HepG2 (cell line): ENCODE results near the gene SRF. TPM values are rescaled to one million over a fixed set of nuclear protein-coding genes. Genes with fewer than 3 reads are reported as not detected.
A peak's percentile ranks its signal among the peaks of the same experiment; 100 is the strongest.

Source experiments
- DZIP1 ChIP-seq: sonication (generic); formaldehyde crosslinking; IDR thresholded peaks from 2 replicates; pipeline ENCODE4 v1.5.0; 2020; ENCODE audit warnings: mild to moderate bottlenecking, missing genetic modification reagents
- GPBP1L1 ChIP-seq: sonication (generic); formaldehyde crosslinking; IDR thresholded peaks from 2 replicates; pipeline ENCODE4 v1.5.0; 2020; ENCODE audit warnings: mild to moderate bottlenecking, missing genetic modification reagents
- GPN1 ChIP-seq: sonication (generic); formaldehyde crosslinking; IDR thresholded peaks from 2 replicates; pipeline ENCODE4 v1.5.1; 2020; ENCODE audit warnings: missing genetic modification reagents, borderline replicate concordance
- GZF1 ChIP-seq: sonication (generic); formaldehyde crosslinking; IDR thresholded peaks from 2 replicates; pipeline ENCODE4 v1.5.1; 2020; ENCODE audit warnings: mild to moderate bottlenecking, missing genetic modification reagents
- JUND ChIP-seq: sonication (generic); formaldehyde crosslinking; IDR thresholded peaks from 2 replicates; pipeline ENCODE4 v1.8.0; 2022; ENCODE audit warnings: mild to moderate bottlenecking, missing genetic modification reagents
- KMT2A ChIP-seq: sonication (generic); formaldehyde crosslinking; IDR thresholded peaks from 2 replicates; pipeline ENCODE4 v1.4.0; 2020; ENCODE audit warnings: missing genetic modification reagents
- MEF2D ChIP-seq: sonication (generic); formaldehyde crosslinking; IDR thresholded peaks from 2 replicates; pipeline ENCODE4 v1.5.1; 2020; ENCODE audit warnings: mild to moderate bottlenecking, missing genetic modification reagents
- MYPOP ChIP-seq: sonication (generic); formaldehyde crosslinking; IDR thresholded peaks from 2 replicates; pipeline ENCODE4 v1.8.1; 2023; ENCODE audit warnings: mild to moderate bottlenecking, moderate library complexity, missing genetic modification reagents
- NFIB ChIP-seq: sonication (generic); formaldehyde crosslinking; IDR thresholded peaks from 2 replicates; pipeline ENCODE4 v1.9.0; 2021; ENCODE audit warnings: missing genetic modification reagents, mild to moderate bottlenecking, borderline replicate concordance
- PATZ1 ChIP-seq: sonication (generic); formaldehyde crosslinking; IDR thresholded peaks from 2 replicates; pipeline ENCODE4 v1.4.0; 2020; ENCODE audit warnings: missing genetic modification reagents
- TCF12 ChIP-seq, 2 experiments: fragments of 450-650 bp in 1 of 2; sonication (generic) in 1 of 2; formaldehyde crosslinking in 1 of 2; IDR thresholded peaks; 2 replicates each; pipeline versions ENCODE4 v1.6.1 to v1.8.0; 2017 to 2022; ENCODE audit warnings: antibody characterized with exemption in 1 of 2, mild to moderate bottlenecking in 1 of 2, missing genetic modification reagents in 1 of 2, moderate library complexity in 1 of 2
- THYN1 ChIP-seq: sonication (generic); formaldehyde crosslinking; IDR thresholded peaks from 2 replicates; pipeline ENCODE4 v1.8.1; 2023; ENCODE audit warnings: low read depth, mild to moderate bottlenecking, moderate library complexity, missing genetic modification reagents, borderline replicate concordance
- U2AF1 ChIP-seq: fragments of 200-400 bp; formaldehyde crosslinking; optimal IDR thresholded peaks from 2 replicates; pipeline ENCODE3; 2017; ENCODE audit warnings: mild to moderate bottlenecking, low read depth, low read length
- ZC3H13 ChIP-seq: sonication (generic); formaldehyde crosslinking; IDR thresholded peaks from 2 replicates; pipeline ENCODE4 v1.8.1; 2023; ENCODE audit warnings: mild to moderate bottlenecking, missing genetic modification reagents, moderate library complexity
- ZNF143 ChIP-seq: sonication (generic); formaldehyde crosslinking; IDR thresholded peaks from 2 replicates; pipeline ENCODE4 v1.4.0; 2020; ENCODE audit warnings: missing genetic modification reagents
- ZNF317 ChIP-seq: sonication (generic); formaldehyde crosslinking; IDR thresholded peaks from 2 replicates; pipeline ENCODE4 v1.5.0; 2020; ENCODE audit warnings: mild to moderate bottlenecking, missing genetic modification reagents
- ZNF331 ChIP-seq: sonication (generic); formaldehyde crosslinking; IDR thresholded peaks from 2 replicates; pipeline ENCODE4 v1.4.0; 2020; ENCODE audit warnings: missing genetic modification reagents
- ZNF460 ChIP-seq: sonication (generic); formaldehyde crosslinking; IDR thresholded peaks from 2 replicates; pipeline ENCODE4 v1.5.1; 2020; ENCODE audit warnings: missing genetic modification reagents, mild to moderate bottlenecking, borderline replicate concordance
- ZNF557 ChIP-seq: sonication (generic); formaldehyde crosslinking; IDR thresholded peaks from 2 replicates; pipeline ENCODE4 v1.4.0; 2020; ENCODE audit warnings: missing genetic modification reagents
- ZNF616 ChIP-seq: sonication (generic); formaldehyde crosslinking; IDR thresholded peaks from 2 replicates; pipeline ENCODE4 v1.5.0; 2020; ENCODE audit warnings: low read depth, mild to moderate bottlenecking, missing genetic modification reagents
- ZNF709 ChIP-seq: sonication (generic); formaldehyde crosslinking; IDR thresholded peaks from 2 replicates; pipeline ENCODE4 v1.5.0; 2020; ENCODE audit warnings: mild to moderate bottlenecking, missing genetic modification reagents
- ZNF768 ChIP-seq: sonication (generic); formaldehyde crosslinking; IDR thresholded peaks from 2 replicates; pipeline ENCODE4 v1.4.0; 2020; ENCODE audit warnings: missing genetic modification reagents
- polyA plus RNA-seq, 8 experiments: library from polyadenylated mRNA; depleted of rRNA in 3 of 8; stranded (reverse) in 7 of 8; unstranded in 1 of 8; fragments of >200 nt; fragmentation: Illumina TruSeq in 4 of 8; extraction: Trizol in 4 of 8; gene quantifications; 2 replicates each; pipeline versions ENCODE4 v1.2.1 to v1.2.3, GENCODE V29; 2011 to 2016; ENCODE audit warnings: low read depth in 4 of 8, missing spikeins in 1 of 8, mixed read lengths in 1 of 8; ENCODE audit not compliant: insufficient read depth in 1 of 8
- total RNA-seq, 5 experiments: library from RNA; depleted of rRNA; stranded (reverse); fragments of >200 nt; fragmentation: Illumina TruSeq; extraction: Trizol; gene quantifications; 2 replicates each; pipeline ENCODE4 v1.2.3, GENCODE V29; 2016; ENCODE audit warnings: low read depth in 1 of 5

The SRF gene
- total and polyA plus RNA-seq, 2 of the 13 experiments (the other 11 are each of a cell fraction or from before 2014, with no cell fraction given), result 25.5 to 44.1 TPM

GRCh38 chr6:43181942-43182860, 11.1 kb downstream of the SRF start, which contains the start of gene CUL9 (continued):
- no peak; the same call in 1 of the 2 replicates for TF ChIP-seq DZIP1 (CRISPR knock-in tag)
- peak; percentile 83; the same call in 1 of the 2 replicates for TF ChIP-seq ZNF557
- TF ChIP-seq ZNF143, result peak; percentile 73
- peak; percentile 96 for TF ChIP-seq KMT2A (CRISPR knock-in tag)
- TF ChIP-seq THYN1 (CRISPR knock-in tag), result no peak
- no peak for TF ChIP-seq JUND (CRISPR knock-in tag)
- peak; percentile 62; the same call in 1 of the 2 replicates for TF ChIP-seq ZNF616 (CRISPR knock-in tag)
- TF ChIP-seq NFIB (CRISPR knock-in tag), result no peak
- 0 out of 2 replicates have a peak, but pooled peaks have one; percentile 53 for TF ChIP-seq ZNF709 (CRISPR knock-in tag)
- no peak; the same call in none of the 2 replicates for TF ChIP-seq MEF2D (CRISPR knock-in tag)
- TF ChIP-seq GPN1 (CRISPR knock-in tag), result no peak; the same call in 1 of the 2 replicates
- TF ChIP-seq TCF12 (IDR thresholded peaks at IDR 0.05), result no peak
- TF ChIP-seq TCF12 (CRISPR knock-in tag; IDR thresholded peaks at IDR 0.05), result peak; percentile 73; the same call in 1 of the 2 replicates
- TF ChIP-seq U2AF1, result peak; percentile 43
- TF ChIP-seq ZNF317, result no peak
- TF ChIP-seq GZF1, result peak; percentile 63; the same call in 1 of the 2 replicates
- no peak; the same call in 1 of the 2 replicates for TF ChIP-seq ZNF460 (CRISPR knock-in tag)
- peak; percentile 74 for TF ChIP-seq ZNF768 (CRISPR knock-in tag)
- TF ChIP-seq MYPOP (CRISPR knock-in tag), result no peak; the same call in 1 of the 2 replicates
- TF ChIP-seq ZC3H13 (CRISPR knock-in tag), result peak; percentile 84; the same call in 1 of the 2 replicates
- TF ChIP-seq ZNF331 (CRISPR knock-in tag), result peak; percentile 91
- peak; percentile 81 for TF ChIP-seq PATZ1 (CRISPR knock-in tag)
- no peak for TF ChIP-seq GPBP1L1 (CRISPR knock-in tag)
